Measurements from ENCODE around the gene EXOC6.
"Not testable (repeated sequence)": the region's sequence is repeated elsewhere in the genome, so short reads cannot be mapped to it uniquely, and the experiment has no call there.

The EXOC6 gene

GRCh38 chr10:92957223-92958010, 109.1 kb downstream of the EXOC6 start:
- no peak for DNase-seq

DNA sequence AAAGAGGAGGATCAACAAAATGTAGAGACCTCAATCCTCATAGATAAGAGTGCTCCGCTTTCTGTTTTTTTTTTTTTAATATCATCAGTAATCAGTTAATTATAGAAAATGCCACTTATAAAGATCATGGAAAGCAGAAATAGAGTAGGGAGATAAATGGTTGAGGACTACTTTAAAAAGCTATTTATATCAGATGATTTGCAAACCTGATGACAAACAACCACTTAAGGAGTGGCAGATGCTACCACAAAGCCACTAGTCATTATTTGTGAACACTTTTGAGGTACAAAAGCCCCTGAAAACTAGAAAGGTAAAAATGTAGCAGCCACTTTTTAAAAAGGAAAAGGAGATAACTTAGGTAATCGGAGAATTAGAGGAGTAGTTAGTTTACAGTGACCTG, 113.3 kb downstream of the EXOC6 start:
- DNase-seq, result no peak

GRCh38 chr10:92965314-92965713, 117.0 kb downstream of the EXOC6 start:
- DNase-seq, result no peak

- no peak for DNase-seq
These were observed 119.3 kb downstream of the EXOC6 start for GRCh38 chr10:92967641-92968040.

DNA sequence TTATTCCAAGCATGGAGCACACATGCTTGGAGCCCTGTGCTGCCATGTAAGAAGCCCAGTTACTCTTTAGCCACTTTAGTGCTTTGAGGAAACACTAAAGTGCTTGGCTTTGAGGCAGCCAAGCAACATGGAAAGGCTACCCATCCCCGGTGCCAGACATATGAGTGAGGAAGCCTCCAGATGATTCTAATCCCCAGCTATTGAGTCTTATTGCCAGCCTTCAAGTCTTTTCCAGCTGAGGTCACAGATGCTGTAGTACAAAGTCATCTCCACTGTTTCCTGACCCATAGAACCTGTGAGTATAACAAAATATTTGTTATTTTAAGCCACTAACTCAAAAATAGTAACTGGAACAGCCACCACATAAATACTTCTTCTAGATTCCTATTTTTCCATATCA, 120.8 kb downstream of the EXOC6 start:
- no peak for DNase-seq

DNA sequence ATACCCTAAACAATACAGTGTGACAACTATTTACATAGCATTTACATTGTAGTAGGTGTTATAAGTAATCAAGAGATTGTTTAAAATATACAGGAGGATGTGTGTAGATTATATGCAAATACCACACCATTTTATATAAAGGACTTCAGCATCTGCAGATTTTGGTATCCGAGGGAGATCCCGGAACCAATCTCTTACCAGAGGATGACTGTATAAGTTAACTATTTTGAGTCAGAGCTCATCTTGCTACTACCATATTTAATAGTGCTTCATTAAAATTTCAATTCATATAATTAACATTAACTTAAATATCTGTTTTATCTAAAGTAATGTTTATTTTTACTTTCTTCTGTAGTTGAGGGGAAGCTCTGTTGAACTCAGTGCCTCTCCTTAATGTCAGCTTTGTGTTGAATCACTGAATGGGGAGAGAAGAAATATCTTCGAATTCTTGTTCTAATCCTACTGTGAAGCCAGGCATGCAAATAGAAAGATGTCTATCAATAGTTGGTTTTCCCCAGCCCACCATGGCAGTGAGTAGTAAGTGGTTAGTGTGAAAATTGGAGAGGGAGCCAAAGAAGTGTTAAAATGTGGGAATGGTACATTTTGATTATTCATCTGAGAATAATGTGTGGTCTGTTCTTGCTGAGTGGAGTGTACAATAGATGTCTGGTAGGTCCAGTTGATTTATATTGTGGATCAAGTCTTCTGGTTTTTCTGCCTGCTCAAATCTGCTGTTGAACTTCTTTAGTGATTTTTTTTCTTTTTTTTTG, 122.2 kb downstream of the EXOC6 start:
- no peak for DNase-seq

GRCh38 chr10:92972066-92972870, 123.9 kb downstream of the EXOC6 start:
- no peak for DNase-seq

GRCh38 chr10:92972886-92973285, 124.6 kb downstream of the EXOC6 start:
- DNase-seq, result no peak

GRCh38 chr10:92976278-92976677, 128.0 kb downstream of the EXOC6 start:
- not testable (repeated sequence) for DNase-seq

DNA sequence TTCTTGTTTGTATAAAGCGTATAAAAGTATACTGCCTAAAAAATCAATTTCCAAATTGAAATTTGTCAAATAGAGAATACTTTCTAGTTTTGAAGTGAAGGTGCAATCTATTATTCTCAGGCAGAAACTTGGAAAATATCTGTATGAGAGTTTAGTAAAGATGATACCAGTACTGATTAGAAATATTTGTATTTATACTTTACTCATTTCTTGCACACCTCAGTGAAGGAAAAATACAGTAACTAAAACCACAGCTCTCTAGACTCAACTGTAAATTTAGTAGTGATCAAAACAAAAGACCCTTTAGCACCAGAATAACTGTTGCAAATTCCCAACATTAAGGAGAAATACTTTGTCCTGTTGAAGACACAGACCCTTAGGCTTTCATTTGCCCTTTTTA, 140.9 kb downstream of the EXOC6 start:
- no peak for DNase-seq

- no peak for DNase-seq
These were observed 142.3 kb downstream of the EXOC6 start for GRCh38 chr10:92990615-92991014.

DNA sequence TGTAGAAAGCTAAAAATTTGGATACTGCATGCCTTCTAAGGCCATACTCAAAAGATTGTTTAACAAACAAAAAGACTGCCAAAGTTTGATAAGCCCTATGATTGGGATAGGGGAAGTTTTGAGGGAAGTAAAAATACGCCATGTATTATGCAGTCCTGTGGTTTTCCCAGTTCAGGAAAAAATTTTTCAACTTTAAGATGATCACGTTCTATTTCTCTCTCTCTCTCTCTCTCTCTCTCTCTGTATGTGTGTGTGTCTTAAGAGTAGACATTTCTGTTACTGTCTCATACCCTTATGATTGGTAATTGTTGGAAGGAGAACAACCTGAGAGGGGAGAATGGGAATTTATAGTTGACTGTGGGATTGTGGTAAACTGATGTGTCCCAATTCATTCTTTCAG, 143.2 kb downstream of the EXOC6 start:
- DNase-seq, result no peak

DNA sequence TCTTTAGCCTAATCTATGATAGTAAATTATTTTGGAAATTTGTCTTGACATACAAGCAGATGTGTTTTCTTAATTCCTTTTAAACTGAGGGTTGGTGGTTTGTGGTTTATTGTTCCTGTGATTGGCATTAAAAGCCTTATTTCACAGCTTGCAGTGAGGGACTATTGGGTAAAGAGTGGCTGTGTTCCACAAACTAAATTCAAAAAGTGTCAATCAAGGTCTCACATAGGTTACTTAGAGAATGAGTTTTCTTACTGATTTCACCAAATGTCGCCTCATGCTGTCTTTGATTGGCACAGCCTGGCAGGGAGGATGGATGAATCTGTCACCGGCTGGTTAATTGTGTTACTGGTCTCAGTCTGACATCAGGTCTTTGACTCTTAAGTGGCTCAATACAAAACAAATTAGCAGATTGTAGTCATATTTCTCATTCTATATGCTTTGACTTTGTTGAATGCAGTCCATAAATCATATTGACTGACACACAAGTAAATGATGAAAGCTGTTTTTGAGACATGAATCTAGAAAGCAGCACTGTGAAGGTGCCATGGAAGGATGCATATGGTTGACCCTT, 145.5 kb downstream of the EXOC6 start:
- DNase-seq, result no peak

GRCh38 chr10:92995509-92995908, 147.2 kb downstream of the EXOC6 start:
- no peak for DNase-seq

DNA sequence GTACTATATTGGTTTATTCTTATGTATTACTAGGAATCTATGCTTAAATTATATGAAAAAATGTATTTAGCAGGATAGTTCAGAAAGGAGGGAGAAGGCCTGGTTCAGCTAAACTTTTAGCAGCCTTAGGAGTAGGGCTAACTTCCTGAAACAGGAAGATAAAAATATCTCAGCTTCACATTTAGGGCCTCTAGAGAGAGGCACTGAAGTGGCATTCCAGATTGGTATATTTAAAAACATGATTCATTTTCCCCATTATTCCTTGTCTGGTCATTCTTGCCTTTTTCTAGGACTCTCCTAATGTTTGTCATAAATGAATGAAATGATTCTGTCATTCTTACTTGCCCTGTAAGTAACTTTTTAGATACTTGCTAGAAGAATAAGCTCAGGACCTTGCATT, 149.3 kb downstream of the EXOC6 start:
- no peak for DNase-seq

DNA sequence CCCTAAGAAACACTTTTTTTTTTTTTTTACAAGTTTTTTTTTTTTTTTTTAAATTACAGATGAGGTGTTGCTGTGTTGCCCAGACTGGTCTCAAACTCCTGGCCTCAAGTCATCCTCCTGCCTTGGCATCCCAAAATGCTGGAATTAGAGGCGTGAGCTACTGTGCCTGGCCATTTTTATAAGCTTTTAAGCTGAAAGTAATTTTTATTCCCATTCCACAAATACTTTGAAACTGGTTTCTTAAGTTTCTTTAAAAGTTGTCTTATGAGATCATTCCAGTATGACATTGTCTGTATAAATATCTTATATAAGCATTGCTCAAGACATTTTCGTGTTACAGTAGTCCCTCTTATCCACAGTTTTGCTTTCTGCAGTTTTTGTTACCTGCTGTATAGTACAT, 150.9 kb downstream of the EXOC6 start:
- no peak for DNase-seq

- no peak for DNase-seq
These were observed 158.2 kb downstream of the EXOC6 start for GRCh38 chr10:93006435-93007039.

- DNase-seq, result no peak
These were observed 167.4 kb downstream of the EXOC6 start for GRCh38 chr10:93015722-93016121.

DNA sequence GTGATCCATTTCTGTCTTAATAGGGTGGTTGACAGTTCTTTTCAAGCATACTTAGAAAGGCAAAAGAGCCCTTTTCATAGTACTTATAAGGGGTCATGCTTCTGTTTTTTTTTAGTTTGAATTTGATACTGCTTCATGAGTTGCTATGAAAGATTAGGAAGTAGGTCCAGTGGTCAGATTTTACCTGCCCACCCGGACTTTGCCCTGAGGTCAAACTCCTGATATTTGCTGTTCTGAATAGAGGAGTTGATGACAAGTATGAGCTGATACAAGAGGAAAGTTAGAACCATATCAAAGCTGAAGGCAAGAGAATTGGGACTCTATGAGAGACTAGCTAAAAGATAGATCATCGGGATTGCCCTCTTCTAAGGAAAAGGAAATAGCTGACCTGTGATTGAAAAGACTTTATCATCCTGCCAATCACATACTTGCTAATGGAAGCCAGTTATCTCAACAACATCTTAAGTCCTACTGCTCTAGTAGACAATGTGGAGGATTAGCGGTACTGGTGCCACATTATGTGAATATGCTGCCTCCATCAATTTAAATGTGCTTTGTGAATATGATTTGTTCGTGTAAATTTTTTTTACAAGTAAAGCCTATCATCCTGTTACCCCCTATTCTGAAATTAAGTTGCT, 174.8 kb downstream of the EXOC6 start:
- DNase-seq, result no peak

- DNase-seq, result no peak
These were observed 177.8 kb downstream of the EXOC6 start for GRCh38 chr10:93026072-93026471.

DNA sequence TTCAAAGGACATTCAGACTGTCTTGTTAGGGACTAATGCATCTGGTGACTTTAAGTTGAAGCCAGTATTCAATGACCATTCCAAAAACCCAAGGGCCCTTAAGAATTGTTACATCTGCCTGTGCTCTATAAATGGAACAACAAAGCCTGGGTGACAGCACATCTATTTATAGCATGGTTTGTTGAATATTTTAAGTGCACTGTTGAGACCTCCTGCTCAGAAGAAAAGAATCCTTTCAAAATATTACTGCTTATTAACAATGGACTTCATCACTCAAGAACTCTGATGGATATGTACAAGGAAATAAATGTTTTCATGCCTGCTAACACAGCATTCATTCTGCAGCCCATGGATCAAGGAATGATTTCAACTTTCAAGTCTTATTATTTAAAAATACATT, 179.2 kb downstream of the EXOC6 start:
- DNase-seq, result no peak

GRCh38 chr10:93028883-93029282, 180.6 kb downstream of the EXOC6 start:
- no peak for DNase-seq
